Measurements from ENCODE around the gene HECTD4.

The HECTD4 gene

DNA sequence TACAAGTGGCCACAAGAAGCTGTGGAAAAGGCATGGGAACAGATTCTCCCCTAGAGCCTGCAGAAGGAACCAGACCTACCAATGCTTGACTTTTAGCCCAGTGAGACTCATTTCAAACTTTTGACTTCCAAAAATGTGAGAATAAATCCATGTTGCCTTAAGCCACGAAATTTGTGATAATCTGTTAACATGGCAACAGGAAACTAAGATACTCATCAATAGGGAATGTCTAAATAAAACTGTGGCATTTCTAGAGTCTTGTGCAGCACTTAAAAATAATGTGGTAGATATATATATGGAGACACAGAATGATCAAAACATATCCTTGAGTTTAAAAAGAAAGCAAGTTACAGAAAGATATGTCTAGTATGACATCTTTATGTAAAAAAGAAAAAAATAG, 12.0 kb downstream of the HECTD4 start:
- H4K20me1 ChIP-seq (ENCODE audit: insufficient read depth): no peaks in the 10 kb centered on the region
- TF ChIP-seq CTCF (conservative IDR thresholded peaks at IDR 0.05; ENCODE audit: low read depth, low read length): no peak
- peaks cover 12% of the 10 kb centered on the region for H3K4me1 ChIP-seq (ENCODE audit: low read depth, poor library complexity, severe bottlenecking)

GRCh38 chr12:112368856-112369255, 13.4 kb downstream of the HECTD4 start:
- no peak for TF ChIP-seq CTCF (conservative IDR thresholded peaks at IDR 0.05; ENCODE audit: low read depth, low read length)
- peaks cover 81% of the 10 kb centered on the region for H3K79me2 ChIP-seq (ENCODE audit: insufficient read depth, low read depth)
- no peaks in the 10 kb centered on the region for H4K20me1 ChIP-seq (ENCODE audit: insufficient read depth)
- no peaks in the 10 kb centered on the region for H3K27me3 ChIP-seq (ENCODE audit: insufficient read depth, low read depth)
- H3K4me2 ChIP-seq: no peak overlapping the region
- H3K36me3 ChIP-seq (ENCODE audit: insufficient read depth): no peaks in the 10 kb centered on the region
- no peak overlapping the region for H3K27ac ChIP-seq
- H3K9ac ChIP-seq: no peak overlapping the region
- no peak overlapping the region for H2AFZ ChIP-seq (ENCODE audit: low read depth)
- H3K4me1 ChIP-seq (ENCODE audit: low read depth, poor library complexity, severe bottlenecking): peaks cover 12% of the 10 kb centered on the region
- no peak overlapping the region for H3K4me3 ChIP-seq (IDR thresholded peaks at IDR 0.05; ENCODE audit: insufficient read depth, low read depth, low read length)

More for the DNA sequence above, 12.0 kb downstream of the HECTD4 start:
- Histone ChIP-seq H3K4me3 (IDR thresholded peaks at IDR 0.05; ENCODE audit: insufficient read depth, low read depth, low read length) (no peak overlapping the region), H3K27ac (no peak overlapping the region), H3K27me3 (ENCODE audit: insufficient read depth, low read depth) (no peaks in the 10 kb centered on the region), H3K36me3 (ENCODE audit: insufficient read depth) (no peaks in the 10 kb centered on the region), H3K9ac (no peak overlapping the region), H2AFZ (ENCODE audit: low read depth) (no peak overlapping the region), H3K4me2 (no peak overlapping the region), H3K79me2 (ENCODE audit: insufficient read depth, low read depth) (peaks cover 88% of the 10 kb centered on the region)

- peaks cover 78% of the 10 kb centered on the region for H3K79me2 ChIP-seq (ENCODE audit: insufficient read depth, low read depth)
- no peaks in the 10 kb centered on the region for H3K27me3 ChIP-seq (ENCODE audit: insufficient read depth, low read depth)
- no peak for TF ChIP-seq CTCF (conservative IDR thresholded peaks at IDR 0.05; ENCODE audit: low read depth, low read length)
- H3K4me3 ChIP-seq (IDR thresholded peaks at IDR 0.05; ENCODE audit: insufficient read depth, low read depth, low read length): no peak overlapping the region
- peaks cover 12% of the 10 kb centered on the region for H3K4me1 ChIP-seq (ENCODE audit: low read depth, poor library complexity, severe bottlenecking)
- no peak overlapping the region for H3K9ac ChIP-seq
- no peak overlapping the region for H3K4me2 ChIP-seq
- no peaks in the 10 kb centered on the region for H4K20me1 ChIP-seq (ENCODE audit: insufficient read depth)
- H2AFZ ChIP-seq (ENCODE audit: low read depth): no peak overlapping the region
- H3K36me3 ChIP-seq (ENCODE audit: insufficient read depth): no peaks in the 10 kb centered on the region
- no peak overlapping the region for H3K27ac ChIP-seq
Measured at GRCh38 chr12:112367965-112368364, 14.3 kb downstream of the HECTD4 start.

- no peaks in the 10 kb centered on the region for H3K27me3 ChIP-seq (ENCODE audit: insufficient read depth, low read depth)
- no peak overlapping the region for H3K4me3 ChIP-seq (IDR thresholded peaks at IDR 0.05; ENCODE audit: insufficient read depth, low read depth, low read length)
- no peaks in the 10 kb centered on the region for H3K4me1 ChIP-seq (ENCODE audit: low read depth, poor library complexity, severe bottlenecking)
- no peak overlapping the region for H3K27ac ChIP-seq
- no peak overlapping the region for H3K9ac ChIP-seq
- no peak overlapping the region for H2AFZ ChIP-seq (ENCODE audit: low read depth)
- no peak for TF ChIP-seq CTCF (conservative IDR thresholded peaks at IDR 0.05; ENCODE audit: low read depth, low read length)
- H4K20me1 ChIP-seq (ENCODE audit: insufficient read depth): no peaks in the 10 kb centered on the region
- H3K36me3 ChIP-seq (ENCODE audit: insufficient read depth): no peaks in the 10 kb centered on the region
- no peak overlapping the region for H3K4me2 ChIP-seq
- H3K79me2 ChIP-seq (ENCODE audit: insufficient read depth, low read depth): peaks cover 62% of the 10 kb centered on the region
Measured at GRCh38 chr12:112362310-112362709, 19.9 kb downstream of the HECTD4 start.

Data from KMS-11 (cell line).